ENCODE measurements around the gene HRAS. TPM values are rescaled to one million over a fixed set of nuclear protein-coding genes. Genes with fewer than 3 reads are reported as not detected.

Gene HRAS
- total RNA-seq, 1 donor from 2014 or later, result 77.7 TPM

GRCh38 chr11:494761-495536, 40.4 kb downstream of the HRAS start:
- Mint-ChIP-seq H3K4me3 (ENCODE audit: unreplicated experiment) (no peak overlapping the region), H3K27ac (ENCODE audit: unreplicated experiment) (no peak overlapping the region), H3K27me3 (ENCODE audit: low read depth) (no peaks in the 10 kb centered on the region), H3K4me1 (ENCODE audit: low read depth) (peaks cover 3% of the 10 kb centered on the region), H3K36me3 (ENCODE audit: low read depth) (peaks cover 30% of the 10 kb centered on the region), H3K9me3 (ENCODE audit: low read depth) (no peaks in the 10 kb centered on the region)
- DNase-seq (ENCODE audit: low spot score), result no peak
- TF ChIP-seq CTCF (IDR thresholded peaks at IDR 0.05), result no peak

GRCh38 chr11:492427-493226, 42.7 kb downstream of the HRAS start:
- Mint-ChIP-seq H3K27ac (ENCODE audit: unreplicated experiment) (peak overlapping the region; percentile 45), H3K27me3 (ENCODE audit: low read depth) (no peaks in the 10 kb centered on the region), H3K4me1 (ENCODE audit: low read depth) (peaks cover 3% of the 10 kb centered on the region), H3K36me3 (ENCODE audit: low read depth) (peaks cover 22% of the 10 kb centered on the region), H3K9me3 (ENCODE audit: low read depth) (no peaks in the 10 kb centered on the region), H3K4me3 (ENCODE audit: unreplicated experiment) (no peak overlapping the region)
- TF ChIP-seq CTCF (IDR thresholded peaks at IDR 0.05), result no peak
- no peak for DNase-seq (ENCODE audit: low spot score)

- H3K9me3 Mint-ChIP-seq (ENCODE audit: low read depth), result no peaks in the 10 kb centered on the region
- peaks cover 10% of the 10 kb centered on the region for H3K36me3 Mint-ChIP-seq (ENCODE audit: low read depth)
- H3K27ac Mint-ChIP-seq (ENCODE audit: unreplicated experiment), result no peak overlapping the region
- no peaks in the 10 kb centered on the region for H3K4me1 Mint-ChIP-seq (ENCODE audit: low read depth)
- H3K27me3 Mint-ChIP-seq (ENCODE audit: low read depth), result no peaks in the 10 kb centered on the region
- no peak overlapping the region for H3K4me3 Mint-ChIP-seq (ENCODE audit: unreplicated experiment)
- DNase-seq (ENCODE audit: low spot score), result no peak
- TF ChIP-seq CTCF (IDR thresholded peaks at IDR 0.05), result no peak
Observed at GRCh38 chr11:491358-491757, 44.0 kb downstream of the HRAS start.

- TF ChIP-seq CTCF (IDR thresholded peaks at IDR 0.05), result no peak
- Mint-ChIP-seq H3K4me1 (ENCODE audit: low read depth) (no peaks in the 10 kb centered on the region), H3K4me3 (ENCODE audit: unreplicated experiment) (no peak overlapping the region), H3K9me3 (ENCODE audit: low read depth) (no peaks in the 10 kb centered on the region), H3K36me3 (ENCODE audit: low read depth) (peaks cover 8% of the 10 kb centered on the region), H3K27ac (ENCODE audit: unreplicated experiment) (no peak overlapping the region), H3K27me3 (ENCODE audit: low read depth) (no peaks in the 10 kb centered on the region)
- no peak for DNase-seq (ENCODE audit: low spot score)
Observed at GRCh38 chr11:490930-491260, 44.5 kb downstream of the HRAS start.

- Mint-ChIP-seq H3K27ac (ENCODE audit: unreplicated experiment) (no peak overlapping the region), H3K27me3 (ENCODE audit: low read depth) (no peaks in the 10 kb centered on the region), H3K4me3 (ENCODE audit: unreplicated experiment) (no peak overlapping the region), H3K4me1 (ENCODE audit: low read depth) (no peaks in the 10 kb centered on the region), H3K36me3 (ENCODE audit: low read depth) (peaks cover 6% of the 10 kb centered on the region), H3K9me3 (ENCODE audit: low read depth) (no peaks in the 10 kb centered on the region)
- TF ChIP-seq CTCF (IDR thresholded peaks at IDR 0.05), result no peak
- DNase-seq (ENCODE audit: low spot score), result no peak
Observed at GRCh38 chr11:490186-490929, 45.0 kb downstream of the HRAS start.
